Chondrocyte (in vitro differentiated cells): Measurements from ENCODE around the gene ANXA2. TPM values are rescaled to one million over a fixed set of nuclear protein-coding genes. Genes with fewer than 3 reads are reported as not detected.

ENCODE experiments used
- DNase-seq: peaks from one replicate; pipeline ENCODE4 v3.0.0; 2021; ENCODE audit warnings: mixed read lengths, low spot score
- H3K27ac Mint-ChIP-seq: one replicate; pipeline ENCODE4 v1.8.0; 2021; ENCODE audit warnings: mild to moderate bottlenecking, moderate library complexity, mixed read lengths; ENCODE audit not compliant: unreplicated experiment
- H3K27me3 Mint-ChIP-seq: 2 replicates; pipeline ENCODE4 v1.8.0; 2021; ENCODE audit warnings: low read depth, mixed read lengths
- H3K36me3 Mint-ChIP-seq: 2 replicates; pipeline ENCODE4 v1.8.0; 2021; ENCODE audit warnings: low read depth, mixed read lengths
- H3K4me1 Mint-ChIP-seq: 2 replicates; pipeline ENCODE4 v1.8.0; 2021; ENCODE audit warnings: low read depth, mild to moderate bottlenecking, mixed read lengths
- H3K4me3 Mint-ChIP-seq: one replicate; pipeline ENCODE4 v1.8.0; 2021; ENCODE audit warnings: mild to moderate bottlenecking, moderate library complexity, mixed read lengths; ENCODE audit not compliant: unreplicated experiment
- H3K9me3 Mint-ChIP-seq: 2 replicates; pipeline ENCODE4 v1.8.0; 2021; ENCODE audit warnings: low read depth, mixed read lengths
- total RNA-seq: library from RNA; stranded (reverse); gene quantifications from 3 replicates; pipeline ENCODE4 v1.2.1, GENCODE V29; 2021
- TF ChIP-seq, protein P1 (sequence below): fragments of 200-600 bp; sonication (generic); IDR thresholded peaks from 2 replicates; pipeline ENCODE4 v1.5.0; 2021; ENCODE audit warnings: antibody characterized with exemption, mild to moderate bottlenecking, moderate library complexity

Gene ANXA2
- total RNA-seq, 1 donor from 2014 or later = 2,819 TPM

DNA sequence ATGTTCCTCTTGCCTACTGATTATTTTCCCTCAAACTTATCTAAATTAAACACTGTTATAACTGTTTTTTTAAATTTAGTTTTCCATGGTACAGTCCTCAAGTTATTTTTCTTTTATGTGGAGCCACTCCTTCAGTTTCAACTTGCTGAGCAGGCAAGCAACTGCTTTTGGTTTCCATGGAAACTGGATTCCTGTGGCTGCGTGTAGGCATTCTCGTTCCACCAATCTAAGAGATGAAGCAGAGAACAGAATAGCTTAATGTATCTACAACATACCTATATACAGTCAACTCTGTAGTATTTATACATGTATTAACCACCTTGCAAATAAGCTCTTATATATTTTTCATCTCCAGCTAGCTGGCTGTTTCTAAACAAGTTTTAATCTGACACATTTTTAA lies 25.8 kb upstream of the ANXA2 start:
- no peak for DNase-seq

DNA sequence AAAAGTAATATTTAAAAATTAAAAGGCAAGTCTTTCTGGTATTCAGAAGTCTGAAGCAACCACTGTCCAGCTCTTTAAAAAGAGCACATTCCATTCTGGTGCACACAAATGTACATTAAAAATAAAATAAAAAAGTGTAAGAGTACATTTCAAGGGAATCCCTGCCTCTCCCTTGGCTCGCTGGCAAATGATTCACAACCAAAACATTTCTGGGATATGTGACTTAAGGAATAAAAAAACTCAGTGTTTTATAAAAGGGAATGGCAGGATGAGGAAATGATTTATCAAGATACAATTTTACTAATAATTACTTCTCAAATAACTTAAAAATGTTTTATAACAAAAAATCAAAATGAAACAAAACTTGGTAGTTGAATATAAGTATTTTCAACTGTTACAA lies 23.8 kb upstream of the ANXA2 start:
- Mint-ChIP-seq H3K9me3 (no peaks in the 10 kb centered on the region), H3K27me3 (no peaks in the 10 kb centered on the region), H3K4me1 (peaks cover 73% of the 10 kb centered on the region), H3K36me3 (no peaks in the 10 kb centered on the region), H3K4me3 (no peak overlapping the region), H3K27ac (peak overlapping the region; percentile 96)
- TF ChIP-seq, protein P1, sequence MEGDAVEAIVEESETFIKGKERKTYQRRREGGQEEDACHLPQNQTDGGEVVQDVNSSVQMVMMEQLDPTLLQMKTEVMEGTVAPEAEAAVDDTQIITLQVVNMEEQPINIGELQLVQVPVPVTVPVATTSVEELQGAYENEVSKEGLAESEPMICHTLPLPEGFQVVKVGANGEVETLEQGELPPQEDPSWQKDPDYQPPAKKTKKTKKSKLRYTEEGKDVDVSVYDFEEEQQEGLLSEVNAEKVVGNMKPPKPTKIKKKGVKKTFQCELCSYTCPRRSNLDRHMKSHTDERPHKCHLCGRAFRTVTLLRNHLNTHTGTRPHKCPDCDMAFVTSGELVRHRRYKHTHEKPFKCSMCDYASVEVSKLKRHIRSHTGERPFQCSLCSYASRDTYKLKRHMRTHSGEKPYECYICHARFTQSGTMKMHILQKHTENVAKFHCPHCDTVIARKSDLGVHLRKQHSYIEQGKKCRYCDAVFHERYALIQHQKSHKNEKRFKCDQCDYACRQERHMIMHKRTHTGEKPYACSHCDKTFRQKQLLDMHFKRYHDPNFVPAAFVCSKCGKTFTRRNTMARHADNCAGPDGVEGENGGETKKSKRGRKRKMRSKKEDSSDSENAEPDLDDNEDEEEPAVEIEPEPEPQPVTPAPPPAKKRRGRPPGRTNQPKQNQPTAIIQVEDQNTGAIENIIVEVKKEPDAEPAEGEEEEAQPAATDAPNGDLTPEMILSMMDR = no peak
- no peak for DNase-seq

More for the DNA sequence above, 25.8 kb upstream of the ANXA2 start:
- H3K4me3 Mint-ChIP-seq = no peak overlapping the region
- TF ChIP-seq, protein P1 = no peak
- no peaks in the 10 kb centered on the region for H3K36me3 Mint-ChIP-seq
- H3K27me3 Mint-ChIP-seq = no peaks in the 10 kb centered on the region
- H3K27ac Mint-ChIP-seq = peak overlapping the region; percentile 96
- H3K9me3 Mint-ChIP-seq = no peaks in the 10 kb centered on the region
- peaks cover 84% of the 10 kb centered on the region for H3K4me1 Mint-ChIP-seq

GRCh38 chr15:60420203-60420716 lies 22.5 kb upstream of the ANXA2 start:
- Mint-ChIP-seq H3K4me1 (peaks cover 65% of the 10 kb centered on the region), H3K27ac (peak overlapping the region; percentile 96), H3K4me3 (peak overlapping the region; percentile 16), H3K9me3 (no peaks in the 10 kb centered on the region), H3K36me3 (no peaks in the 10 kb centered on the region), H3K27me3 (no peaks in the 10 kb centered on the region)
- TF ChIP-seq, protein P1 = no peak
- no peak for DNase-seq

- no peaks in the 10 kb centered on the region for H3K27me3 Mint-ChIP-seq
- H3K4me3 Mint-ChIP-seq = no peak overlapping the region
- TF ChIP-seq, protein P1 = no peak
- H3K4me1 Mint-ChIP-seq = peaks cover 64% of the 10 kb centered on the region
- no peak for DNase-seq
- peak overlapping the region; percentile 96 for H3K27ac Mint-ChIP-seq
- no peaks in the 10 kb centered on the region for H3K9me3 Mint-ChIP-seq
- H3K36me3 Mint-ChIP-seq = no peaks in the 10 kb centered on the region
Measured at GRCh38 chr15:60419753-60420152, 22.0 kb upstream of the ANXA2 start.

GRCh38 chr15:60418096-60418495 lies 20.3 kb upstream of the ANXA2 start:
- Mint-ChIP-seq H3K27ac (no peak overlapping the region), H3K36me3 (no peaks in the 10 kb centered on the region), H3K4me3 (no peak overlapping the region), H3K9me3 (no peaks in the 10 kb centered on the region), H3K4me1 (peaks cover 60% of the 10 kb centered on the region), H3K27me3 (no peaks in the 10 kb centered on the region)
- no peak for DNase-seq
- TF ChIP-seq, protein P1 = no peak
